ENCODE data around the gene RASAL2. TPM values are rescaled to one million over a fixed set of nuclear protein-coding genes. Genes with fewer than 3 reads are reported as not detected.
"Not testable (repeated sequence)": the region's sequence is repeated elsewhere in the genome, so short reads cannot be mapped to it uniquely, and the experiment has no call there.

RASAL2 gene
- total RNA-seq, 1 experiment from 2014 or later = 16.6 TPM

- in situ Hi-C loops (cut with HindIII; ENCODE audit: low sequenced_read_pairs) = no loop called here
- no peak for DNase-seq (ENCODE audit: low spot score)
Observed at GRCh38 chr1:178307264-178307663, 213.4 kb downstream of the RASAL2 start.

- in situ Hi-C loops (cut with HindIII; ENCODE audit: low sequenced_read_pairs) = no loop called here
Observed at GRCh38 chr1:178308438-178308837, 214.5 kb downstream of the RASAL2 start.

GRCh38 chr1:178310685-178311105 lies 216.8 kb downstream of the RASAL2 start:
- in situ Hi-C loops (cut with HindIII; ENCODE audit: low sequenced_read_pairs) = no loop called here
- peak; percentile 77 for DNase-seq (ENCODE audit: low spot score)

More at GRCh38 chr1:178308438-178308837, 214.5 kb downstream of the RASAL2 start:
- DNase-seq (ENCODE audit: low spot score) = no peak

- in situ Hi-C loops (cut with HindIII; ENCODE audit: low sequenced_read_pairs) = no loop called here
- no peak for DNase-seq (ENCODE audit: low spot score)
Observed at GRCh38 chr1:178311164-178311563, 217.3 kb downstream of the RASAL2 start.

- DNase-seq (ENCODE audit: low spot score); in situ Hi-C loops (cut with HindIII; ENCODE audit: low sequenced_read_pairs): not testable (repeated sequence)
Observed at GRCh38 chr1:178320280-178320982, 226.5 kb downstream of the RASAL2 start.

GRCh38 chr1:178323067-178323466 lies 229.2 kb downstream of the RASAL2 start:
- in situ Hi-C loops (cut with HindIII; ENCODE audit: low sequenced_read_pairs) = no loop called here
- no peak for DNase-seq (ENCODE audit: low spot score)

GRCh38 chr1:178324003-178324402 lies 230.1 kb downstream of the RASAL2 start:
- no peak for DNase-seq (ENCODE audit: low spot score)
- in situ Hi-C loops (cut with HindIII; ENCODE audit: low sequenced_read_pairs) = no loop called here

GRCh38 chr1:178328728-178329127 lies 234.8 kb downstream of the RASAL2 start:
- DNase-seq (ENCODE audit: low spot score) = no peak
- in situ Hi-C loops (cut with HindIII; ENCODE audit: low sequenced_read_pairs) = no loop called here

GRCh38 chr1:178330153-178330552 lies 236.2 kb downstream of the RASAL2 start:
- in situ Hi-C loops (cut with HindIII; ENCODE audit: low sequenced_read_pairs) = no loop called here
- DNase-seq (ENCODE audit: low spot score) = no peak

GRCh38 chr1:178330848-178331497 lies 237.1 kb downstream of the RASAL2 start:
- in situ Hi-C loops (cut with HindIII; ENCODE audit: low sequenced_read_pairs) = no loop called here
- no peak for DNase-seq (ENCODE audit: low spot score)

- no peak for DNase-seq (ENCODE audit: low spot score)
- in situ Hi-C loops (cut with HindIII; ENCODE audit: low sequenced_read_pairs) = no loop called here
Observed at GRCh38 chr1:178335426-178335825, 241.5 kb downstream of the RASAL2 start.

GRCh38 chr1:178337091-178337706 lies 243.3 kb downstream of the RASAL2 start:
- DNase-seq (ENCODE audit: low spot score) = no peak
- in situ Hi-C loops (cut with HindIII; ENCODE audit: low sequenced_read_pairs) = no loop called here

- in situ Hi-C loops (cut with HindIII; ENCODE audit: low sequenced_read_pairs) = no loop called here
- DNase-seq (ENCODE audit: low spot score) = no peak
Observed at GRCh38 chr1:178339834-178340233, 245.9 kb downstream of the RASAL2 start.

GRCh38 chr1:178341261-178341956 lies 247.5 kb downstream of the RASAL2 start:
- in situ Hi-C loops (cut with HindIII; ENCODE audit: low sequenced_read_pairs) = no loop called here
- peak; percentile 10 for DNase-seq (ENCODE audit: low spot score)

- no peak for DNase-seq (ENCODE audit: low spot score)
- in situ Hi-C loops (cut with HindIII; ENCODE audit: low sequenced_read_pairs) = no loop called here
Observed at GRCh38 chr1:178342745-178343144, 248.8 kb downstream of the RASAL2 start.

- peak; percentile 22 for DNase-seq (ENCODE audit: low spot score)
- in situ Hi-C loops (cut with HindIII; ENCODE audit: low sequenced_read_pairs) = no loop called here
Observed at GRCh38 chr1:178344513-178345091, 250.7 kb downstream of the RASAL2 start.

- no peak for DNase-seq (ENCODE audit: low spot score)
- in situ Hi-C loops (cut with HindIII; ENCODE audit: low sequenced_read_pairs) = no loop called here
Observed at GRCh38 chr1:178345238-178345637, 251.3 kb downstream of the RASAL2 start.

- in situ Hi-C loops (cut with HindIII; ENCODE audit: low sequenced_read_pairs) = no loop called here
Observed at GRCh38 chr1:178345807-178346206, 251.9 kb downstream of the RASAL2 start.

GRCh38 chr1:178349801-178350200 lies 255.9 kb downstream of the RASAL2 start:
- in situ Hi-C loops (cut with HindIII; ENCODE audit: low sequenced_read_pairs) = no loop called here
- no peak for DNase-seq (ENCODE audit: low spot score)

More at GRCh38 chr1:178345807-178346206, 251.9 kb downstream of the RASAL2 start:
- DNase-seq (ENCODE audit: low spot score) = no peak

Data from G401 (cell line).